ENCODE data around the gene RFX6.

RFX6 gene

GRCh38 chr6:116894669-116895068, 17.6 kb downstream of the RFX6 start:
- DNase-seq, result no peak

DNA sequence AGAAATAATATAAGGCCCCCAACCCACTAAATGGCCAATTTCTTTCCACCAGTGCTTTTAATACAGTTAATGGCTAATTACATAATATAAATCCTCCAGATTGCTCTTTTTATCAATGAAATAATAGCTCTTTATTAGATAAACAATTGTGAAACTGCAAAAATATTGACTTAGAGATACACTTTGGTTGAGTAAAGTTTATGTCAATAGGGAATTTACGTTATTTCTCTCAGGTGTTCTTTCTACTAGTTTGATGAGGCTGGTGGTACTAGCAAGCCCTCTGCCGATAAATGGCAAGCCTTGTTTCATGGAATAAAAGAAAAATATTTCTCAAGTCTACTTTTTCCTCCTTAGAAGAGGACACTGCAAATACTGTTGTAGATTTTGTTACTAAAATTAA, 18.9 kb downstream of the RFX6 start:
- DNase-seq, result no peak

DNA sequence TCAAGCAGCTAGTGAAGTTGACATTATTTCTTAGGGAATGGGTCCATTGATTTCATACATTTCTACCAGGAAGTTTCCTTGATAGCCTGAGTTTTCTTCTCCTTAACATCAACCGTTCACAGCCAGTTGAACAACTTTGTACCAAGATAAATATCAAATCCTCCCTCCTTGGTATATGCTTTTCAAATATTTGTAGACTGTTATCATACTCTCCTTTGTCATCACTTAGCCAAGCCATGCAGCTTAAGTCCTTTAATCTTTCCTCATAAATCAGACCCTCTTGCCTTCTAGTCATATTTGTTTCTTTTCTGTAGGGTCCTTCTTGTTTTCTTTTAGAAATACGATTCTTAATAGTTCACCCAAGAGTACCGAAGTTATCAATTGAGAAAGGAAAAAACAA, 25.6 kb downstream of the RFX6 start:
- DNase-seq, result no peak

GRCh38 chr6:116922853-116923548, 46.0 kb downstream of the RFX6 start:
- no peak for DNase-seq

GRCh38 chr6:116924245-116924644, 47.2 kb downstream of the RFX6 start:
- no peak for DNase-seq

DNA sequence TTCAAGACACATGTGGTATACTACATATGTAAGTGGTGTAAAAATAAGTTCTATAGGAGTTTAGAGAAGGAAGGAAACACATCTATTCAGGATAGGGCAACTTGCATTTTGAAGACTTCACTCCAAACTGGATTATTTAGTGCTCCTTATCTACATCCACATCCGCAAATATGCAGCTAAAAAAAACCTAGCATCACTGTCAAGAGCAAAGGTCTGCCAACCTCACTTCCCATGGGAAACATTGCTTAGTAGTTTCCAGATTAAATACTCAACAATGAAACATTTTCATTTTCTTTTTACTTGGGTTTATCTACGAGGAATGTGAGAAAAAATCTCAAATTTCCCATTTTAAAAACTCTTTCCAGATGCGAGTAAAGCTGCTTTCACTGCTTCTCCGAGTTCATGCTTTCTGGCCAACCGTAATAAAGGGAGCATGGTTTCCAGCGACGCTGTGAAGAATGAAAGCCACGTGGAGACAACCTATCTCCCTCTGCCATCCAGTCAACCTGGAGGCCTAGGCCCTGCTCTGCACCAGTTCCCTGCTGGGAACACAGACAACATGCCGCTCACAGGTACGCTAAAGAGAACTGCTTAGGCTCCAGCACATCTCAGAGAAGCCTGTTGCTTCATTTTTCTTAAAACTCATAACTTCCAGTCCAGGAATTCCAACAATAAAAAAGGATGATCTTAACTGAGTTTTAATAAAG, 48.2 kb downstream of the RFX6 start:
- no peak for DNase-seq

DNA sequence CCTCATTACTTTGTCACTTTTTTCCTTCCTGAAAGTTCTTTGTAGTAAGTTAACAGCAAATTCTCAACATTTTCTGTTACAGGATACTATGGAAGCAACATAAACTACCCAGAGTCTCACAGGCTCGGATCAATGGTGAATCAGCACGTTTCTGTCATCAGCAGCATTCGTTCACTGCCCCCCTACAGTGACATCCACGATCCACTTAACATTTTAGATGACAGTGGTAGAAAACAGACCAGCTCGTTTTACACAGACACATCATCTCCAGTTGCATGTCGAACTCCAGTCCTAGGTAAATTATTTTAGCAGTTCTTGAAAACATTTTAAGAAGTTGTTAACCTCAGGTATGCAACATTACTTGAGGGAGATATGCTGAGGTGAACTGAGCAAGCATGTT, 51.6 kb downstream of the RFX6 start:
- no peak for DNase-seq

GRCh38 chr6:116929825-116930224, 52.8 kb downstream of the RFX6 start:
- no peak for DNase-seq

GRCh38 chr6:116931456-116931855, 54.4 kb downstream of the RFX6 start:
- DNase-seq, result no peak

DNA sequence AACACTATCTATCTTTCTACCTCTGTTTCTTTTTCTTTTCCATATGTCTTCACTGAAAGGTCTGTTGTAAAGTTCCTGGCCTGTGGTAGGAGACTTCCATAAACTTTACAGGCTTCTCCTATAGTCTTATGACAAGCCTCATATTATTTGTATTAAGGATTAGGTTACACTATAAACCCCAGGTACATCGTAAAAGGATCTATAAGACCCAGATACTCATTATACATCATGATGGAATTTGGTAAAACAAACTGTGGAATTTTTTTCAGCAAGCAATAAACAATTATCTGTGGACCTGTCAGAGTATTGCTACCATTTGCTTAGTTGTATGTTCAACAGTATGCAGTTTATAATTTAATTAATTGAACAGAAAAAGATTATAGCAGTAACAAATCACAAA, 55.5 kb downstream of the RFX6 start:
- DNase-seq, result no peak

DNA sequence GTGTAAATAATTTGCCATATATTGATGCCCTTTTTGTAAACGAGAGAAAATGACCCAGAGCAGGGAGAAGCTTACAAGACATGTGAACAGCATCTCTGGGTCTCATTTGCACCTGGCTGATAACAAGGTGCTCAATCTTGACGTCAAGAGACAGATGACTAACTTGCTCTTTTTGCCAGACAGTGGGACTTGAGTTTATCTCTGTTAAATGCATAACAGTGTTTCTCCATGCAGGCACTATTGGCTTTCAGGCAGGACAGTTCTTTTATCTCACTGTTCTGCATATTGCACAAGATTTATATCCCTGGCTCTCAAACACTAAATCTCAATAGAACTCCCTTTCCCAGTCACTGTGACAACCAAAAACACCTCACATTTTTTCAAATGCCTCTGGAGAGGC, 56.4 kb downstream of the RFX6 start:
- no peak for DNase-seq

- no peak for DNase-seq
Observed at GRCh38 chr6:116938305-116938704, 61.3 kb downstream of the RFX6 start.

DNA sequence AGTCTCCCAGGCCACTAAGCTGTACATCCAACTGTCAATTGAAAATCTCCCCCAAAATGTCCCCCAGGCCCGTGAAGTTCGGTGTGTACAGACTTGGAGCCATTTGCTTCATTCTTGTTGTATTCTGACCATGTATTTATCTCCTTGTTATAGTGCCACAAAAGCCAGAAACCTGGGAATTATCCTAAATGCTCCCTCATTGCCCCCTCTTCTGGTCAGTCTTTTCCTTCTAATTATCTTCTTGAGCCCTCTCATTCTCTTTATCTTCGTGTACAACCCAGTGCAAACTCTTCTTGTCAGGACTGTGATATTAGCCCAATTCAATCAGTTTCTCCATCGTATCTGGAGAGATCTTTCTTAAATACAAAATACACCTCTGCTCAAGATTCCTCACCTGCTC, 64.7 kb downstream of the RFX6 start:
- DNase-seq, result no peak

DNA sequence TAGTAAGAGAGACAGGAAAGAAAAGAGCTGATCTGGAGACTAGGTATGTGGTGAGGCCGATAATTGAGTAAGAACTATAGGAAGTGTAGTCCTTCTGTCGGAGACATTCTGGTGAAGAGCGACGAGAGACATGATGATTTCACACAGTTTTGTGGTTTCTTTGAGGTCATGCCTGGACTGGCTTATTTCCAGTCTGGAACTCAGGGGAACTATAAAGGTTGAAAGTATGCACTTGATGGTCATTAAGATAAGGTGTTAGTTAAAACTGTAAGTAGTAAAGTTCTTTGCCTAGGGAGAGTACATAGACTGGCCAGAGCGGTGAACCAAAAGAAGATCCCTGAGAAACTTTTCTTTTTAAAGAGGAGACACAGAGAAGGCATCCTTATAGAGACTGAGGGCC, 68.8 kb downstream of the RFX6 start:
- peak; percentile 79 to 88 for DNase-seq

DNA sequence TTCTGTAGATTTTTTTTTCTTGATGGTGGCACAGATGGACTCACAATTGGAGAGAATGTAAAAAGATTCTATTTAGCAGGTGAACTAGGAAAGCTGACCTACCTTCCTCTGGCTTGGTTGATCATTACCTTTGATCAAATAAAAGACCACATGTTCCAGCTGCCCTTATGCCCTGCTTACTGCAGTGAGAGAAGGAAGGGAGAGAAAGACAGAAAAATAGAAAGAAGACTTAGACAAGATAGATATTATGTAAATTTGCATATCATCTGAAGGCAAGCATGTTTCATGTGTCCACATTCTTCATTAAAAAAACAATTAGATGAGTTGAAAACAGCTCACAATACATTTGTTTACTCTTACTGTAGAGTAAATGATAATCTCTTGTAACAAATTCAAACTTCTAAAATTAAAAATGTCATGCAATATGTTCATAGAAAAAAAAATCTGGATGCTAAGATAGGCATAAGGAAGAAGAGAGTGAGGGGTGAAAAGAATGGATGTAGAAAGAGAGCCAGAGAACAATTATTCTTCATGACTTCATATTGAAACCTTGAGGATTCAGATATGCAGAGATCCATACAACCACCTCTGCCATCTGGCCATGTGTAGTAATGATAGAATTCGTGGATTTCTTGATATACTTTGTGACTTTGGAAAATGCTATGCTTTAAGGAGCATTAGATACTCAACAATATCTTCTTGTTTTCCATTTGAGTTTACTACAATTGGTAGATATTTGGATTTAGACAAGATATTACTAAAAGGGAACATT, 71.7 kb downstream of the RFX6 start:
- no peak for DNase-seq

GRCh38 chr6:116949964-116950363, 72.9 kb downstream of the RFX6 start:
- DNase-seq, result no peak

DNA sequence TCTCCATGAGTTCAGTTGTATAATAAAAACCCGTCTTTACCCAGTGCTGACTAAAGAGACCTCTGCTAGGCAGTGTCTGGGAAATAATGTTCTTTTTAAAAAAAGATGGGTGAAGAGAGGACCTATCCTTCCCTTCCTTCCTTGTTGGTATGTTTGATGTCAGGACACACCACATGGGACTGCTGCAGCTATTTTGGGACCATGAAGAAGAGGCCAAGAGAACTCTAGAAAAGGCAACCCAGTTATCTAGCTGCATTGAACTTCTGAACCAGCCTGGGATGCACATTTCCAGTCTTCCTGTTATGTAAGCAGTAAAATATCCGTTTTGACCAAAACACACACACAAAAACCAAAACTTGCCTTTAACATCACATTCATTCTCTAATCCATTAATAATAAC, 77.3 kb downstream of the RFX6 start:
- no peak for DNase-seq

GRCh38 chr6:116954938-116955337, 77.9 kb downstream of the RFX6 start:
- DNase-seq, result no peak

GRCh38 chr6:116955773-116956172, 78.7 kb downstream of the RFX6 start:
- no peak for DNase-seq

- DNase-seq, result no peak
Observed at GRCh38 chr6:116963972-116964371, 86.9 kb downstream of the RFX6 start.

DNA sequence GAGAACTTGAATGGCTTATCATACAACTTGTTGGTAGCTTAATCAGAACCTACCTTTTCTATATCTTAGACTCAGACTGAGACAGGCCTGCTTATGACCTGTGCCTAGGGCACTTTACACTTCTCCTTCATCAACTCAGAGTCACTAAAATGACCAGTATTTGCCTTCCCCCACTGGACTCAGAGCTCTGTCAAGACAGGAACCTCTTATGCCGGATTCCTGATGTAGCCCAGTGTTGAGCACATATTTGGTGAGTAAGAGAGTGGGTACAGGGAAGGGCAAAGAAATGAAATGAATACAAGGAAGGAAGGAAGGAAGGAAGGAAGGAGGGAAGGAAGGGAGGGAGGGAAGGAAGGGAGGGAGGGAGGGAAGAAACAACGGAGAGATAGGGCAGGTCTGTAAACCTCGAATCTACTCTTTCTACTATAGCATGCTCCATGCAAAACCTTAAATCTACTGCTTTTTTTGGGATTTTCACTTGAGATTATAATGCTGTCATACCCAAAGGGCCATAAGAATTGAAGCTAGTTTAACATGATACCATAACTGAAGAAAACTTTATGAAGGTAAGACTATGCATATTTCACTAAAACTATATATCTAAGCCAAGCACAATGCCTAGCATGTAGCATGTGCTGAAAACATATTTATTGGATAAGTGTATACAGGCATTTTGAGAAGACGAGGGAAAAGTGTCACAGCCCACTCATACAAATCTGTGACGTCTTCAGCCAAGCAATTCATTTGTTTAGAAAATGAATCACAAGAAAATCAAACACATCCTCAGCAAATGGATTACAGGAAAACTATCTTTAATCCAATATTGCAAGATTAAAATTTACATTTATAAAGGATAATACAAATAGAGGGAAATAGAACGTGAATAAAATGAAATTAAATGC, 89.9 kb downstream of the RFX6 start:
- DNase-seq, result no peak

DNA sequence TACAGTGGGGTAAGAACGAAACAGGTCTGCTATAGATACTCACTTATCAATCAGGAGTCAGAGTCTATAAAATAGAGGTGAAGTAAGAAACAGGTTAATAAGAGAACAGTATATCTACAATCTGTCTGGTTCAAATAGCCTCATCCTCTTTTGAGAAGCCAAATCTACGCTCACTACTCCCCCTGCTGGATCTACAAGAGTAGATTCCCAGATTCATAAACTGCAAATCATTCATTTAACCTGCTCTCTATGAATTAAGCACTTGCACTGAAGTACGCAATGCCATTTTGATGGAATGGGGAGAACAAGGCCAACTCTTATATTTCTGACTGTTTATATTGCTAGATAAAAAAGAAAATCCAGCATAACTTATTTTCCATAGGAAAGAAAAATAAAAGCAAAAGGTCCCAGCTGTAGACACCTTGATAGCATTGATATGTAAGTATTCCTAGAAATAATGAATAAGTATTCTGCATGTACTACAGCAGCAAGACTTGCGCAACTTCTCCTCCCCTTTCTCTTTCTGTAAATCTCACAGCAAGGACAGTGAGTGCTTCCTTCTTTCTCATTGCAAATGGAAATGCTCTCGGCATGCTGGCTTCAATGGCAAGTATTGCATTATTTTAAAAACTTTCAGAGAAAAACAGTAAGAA, 92.3 kb downstream of the RFX6 start:
- peak; percentile 82 for DNase-seq

Measured in Kasumi-1 (cell line).